D721Med (cell line): ENCODE data around the gene HIRA.

ENCODE experiments used
- DNase-seq: peaks from one replicate; pipeline ENCODE4 v3.0.0; 2011; ENCODE audit warnings: low spot score; ENCODE audit not compliant: insufficient read length
- FAIRE-seq: peaks from 2 replicates; lab custom pipeline; 2011; peaks lifted over from hg19 to GRCh38; lab: Jason Lieb, UNC
- CTCF ChIP-seq: IDR thresholded peaks from 2 replicates; pipeline ENCODE4 v1.5.1; 2012; ENCODE audit warnings: mild to moderate bottlenecking, control low read depth; ENCODE audit not compliant: insufficient read depth; ENCODE audit errors: missing control alignments

Gene HIRA

GRCh38 chr22:19454156-19454555, 22.6 kb upstream of the HIRA start:
- DNase-seq (no peak), FAIRE-seq (no peak)
- no peak for TF ChIP-seq CTCF

GRCh38 chr22:19453718-19454117, 22.2 kb upstream of the HIRA start:
- FAIRE-seq (no peak), DNase-seq (no peak)
- no peak for TF ChIP-seq CTCF

- TF ChIP-seq CTCF = no peak
- FAIRE-seq = no peak
- no peak for DNase-seq
These were observed 20.0 kb upstream of the HIRA start for GRCh38 chr22:19451570-19451969.

GRCh38 chr22:19450363-19451175, 19.0 kb upstream of the HIRA start:
- DNase-seq = no peak
- TF ChIP-seq CTCF = no peak
- no peak for FAIRE-seq

- no peak for TF ChIP-seq CTCF
- DNase-seq = no peak
- FAIRE-seq = no peak
These were observed 17.9 kb upstream of the HIRA start for GRCh38 chr22:19449422-19449767.

GRCh38 chr22:19448739-19449421, 17.3 kb upstream of the HIRA start:
- no peak for TF ChIP-seq CTCF
- DNase-seq (no peak), FAIRE-seq (no peak)

GRCh38 chr22:19448076-19448607, 16.6 kb upstream of the HIRA start:
- no peak for TF ChIP-seq CTCF
- DNase-seq (peak; percentile 82), FAIRE-seq (no peak)
